Large intestine (tissue), 3 donors: ENCODE data around the gene POLR3E. TPM values are rescaled to one million over a fixed set of nuclear protein-coding genes. Genes with fewer than 3 reads are reported as not detected.

Experiments
- DNase-seq, 2 donors: peaks; one replicate each; pipeline versions ENCODE4 v3.0.0 to v3.0.0-alpha.2; 2013
- H3K27ac ChIP-seq: one replicate; pipeline ENCODE4 v1.5.1; 2013; ENCODE audit warnings: low read length
- H3K27me3 ChIP-seq: 2 replicates; pipeline ENCODE4 v1.6.1; 2013; ENCODE audit warnings: low read length; ENCODE audit not compliant: control insufficient read depth, insufficient read depth
- H3K36me3 ChIP-seq: 2 replicates; pipeline ENCODE4 v1.6.1; 2013; ENCODE audit warnings: low read length; ENCODE audit not compliant: control insufficient read depth, insufficient read depth
- H3K4me1 ChIP-seq: one replicate; pipeline ENCODE4 v1.6.1; 2013; ENCODE audit warnings: low read length; ENCODE audit not compliant: control insufficient read depth, insufficient read depth
- H3K4me3 ChIP-seq: one replicate; pipeline ENCODE4 v1.5.1; 2013; ENCODE audit warnings: low read length
- H3K9me3 ChIP-seq: one replicate; pipeline ENCODE4 v1.6.1; 2013; ENCODE audit warnings: mild to moderate bottlenecking, low read depth, low read length, moderate library complexity; ENCODE audit not compliant: control insufficient read depth
- WGBS: methylation state at CpG from one replicate; pipeline ENCODE4 v1.1.5; 2013; ENCODE audit warnings: low lambda C conversion rate; ENCODE audit not compliant: insufficient coverage; 5-methylcytosine and 5-hydroxymethylcytosine counted together
- polyA plus RNA-seq: library from polyadenylated mRNA; unstranded; fragments of 120-200 nt; gene quantifications from one replicate; pipeline ENCODE4 v1.2.1, GENCODE V29; 2013

POLR3E gene
- polyA plus RNA-seq, 1 donor = 54.8 TPM

GRCh38 chr16:22285080-22285479 lies 12.1 kb upstream of the POLR3E start:
- no peak for DNase-seq
- 100% methylated on average over 2 of the region's 6 CpGs for WGBS
- peaks cover 45% of the 10 kb centered on the region for H3K36me3 ChIP-seq
- no peak overlapping the region for H3K4me3 ChIP-seq
- H3K4me1 ChIP-seq = no peaks in the 10 kb centered on the region
- H3K27ac ChIP-seq = no peak overlapping the region
- no peaks in the 10 kb centered on the region for H3K9me3 ChIP-seq
- H3K27me3 ChIP-seq = no peaks in the 10 kb centered on the region

GRCh38 chr16:22291020-22291419 lies 6.2 kb upstream of the POLR3E start:
- WGBS = 86% methylated on average over 3 of the region's 5 CpGs
- H3K9me3 ChIP-seq = no peaks in the 10 kb centered on the region
- DNase-seq = no peak
- H3K27me3 ChIP-seq = no peaks in the 10 kb centered on the region
- no peak overlapping the region for H3K27ac ChIP-seq
- peaks cover under 1% of the 10 kb centered on the region for H3K4me1 ChIP-seq
- H3K36me3 ChIP-seq = peaks cover 4% of the 10 kb centered on the region
- H3K4me3 ChIP-seq = no peak overlapping the region

- no peak overlapping the region for H3K4me3 ChIP-seq
- peaks cover 3% of the 10 kb centered on the region for H3K4me1 ChIP-seq
- H3K27ac ChIP-seq = no peak overlapping the region
- no peaks in the 10 kb centered on the region for H3K27me3 ChIP-seq
- no CpG with 5 or more reads among the region's 4 CpGs for WGBS
- no peak for DNase-seq
- H3K9me3 ChIP-seq = no peaks in the 10 kb centered on the region
- H3K36me3 ChIP-seq = no peaks in the 10 kb centered on the region
Measured at GRCh38 chr16:22291860-22292318, 5.3 kb upstream of the POLR3E start.

GRCh38 chr16:22292320-22292719 lies 4.9 kb upstream of the POLR3E start:
- Histone ChIP-seq H3K4me3 (no peak overlapping the region), H3K36me3 (no peaks in the 10 kb centered on the region)
- DNase-seq = no peak

GRCh38 chr16:22293137-22294106 lies 3.8 kb upstream of the POLR3E start:
- Histone ChIP-seq H3K36me3 (no peaks in the 10 kb centered on the region), H3K4me1 (peaks cover 3% of the 10 kb centered on the region)
- no CpG with 5 or more reads among the region's 11 CpGs for WGBS

More at GRCh38 chr16:22292320-22292719, 4.9 kb upstream of the POLR3E start:
- Histone ChIP-seq H3K4me1 (peaks cover 3% of the 10 kb centered on the region), H3K27ac (no peak overlapping the region), H3K9me3 (no peaks in the 10 kb centered on the region), H3K27me3 (no peaks in the 10 kb centered on the region)

GRCh38 chr16:22296225-22297113 lies 740 bp upstream of the POLR3E start:
- no peaks in the 10 kb centered on the region for H3K27me3 ChIP-seq
- 0% methylated on average over 5 of the region's 17 CpGs for WGBS
- H3K4me1 ChIP-seq = peaks cover 3% of the 10 kb centered on the region
- H3K4me3 ChIP-seq = peak overlapping the region; percentile 66
- peaks cover 3% of the 10 kb centered on the region for H3K36me3 ChIP-seq
- DNase-seq = peak in 1 of 2 donors; percentile 39
- peak overlapping the region; percentile 64 for H3K27ac ChIP-seq
- no peaks in the 10 kb centered on the region for H3K9me3 ChIP-seq

More at GRCh38 chr16:22293137-22294106, 3.8 kb upstream of the POLR3E start:
- no peak overlapping the region for H3K4me3 ChIP-seq
- H3K27me3 ChIP-seq = no peaks in the 10 kb centered on the region
- DNase-seq = no peak
- H3K9me3 ChIP-seq = no peaks in the 10 kb centered on the region
- no peak overlapping the region for H3K27ac ChIP-seq

- Histone ChIP-seq H3K27ac (peak overlapping the region; percentile 97), H3K4me1 (peaks cover 3% of the 10 kb centered on the region), H3K27me3 (no peaks in the 10 kb centered on the region), H3K9me3 (no peaks in the 10 kb centered on the region), H3K4me3 (peak overlapping the region; percentile 80), H3K36me3 (peaks cover 10% of the 10 kb centered on the region)
- DNase-seq = peak; percentile 79 to 87
- WGBS = no CpG with 5 or more reads among the region's 39 CpGs
Measured at GRCh38 chr16:22297871-22298733, 893 bp downstream of the POLR3E start.

- no CpG with 5 or more reads among the region's 1 CpG for WGBS
- DNase-seq = no peak
- peak overlapping the region; percentile 97 for H3K27ac ChIP-seq
- no peaks in the 10 kb centered on the region for H3K27me3 ChIP-seq
- peaks cover 3% of the 10 kb centered on the region for H3K4me1 ChIP-seq
- no peaks in the 10 kb centered on the region for H3K9me3 ChIP-seq
- peaks cover 16% of the 10 kb centered on the region for H3K36me3 ChIP-seq
- H3K4me3 ChIP-seq = no peak overlapping the region
Measured at GRCh38 chr16:22299036-22299435, 1.8 kb downstream of the POLR3E start.

GRCh38 chr16:22300427-22301071 lies 3.3 kb downstream of the POLR3E start:
- H3K27me3 ChIP-seq = no peaks in the 10 kb centered on the region
- no peak overlapping the region for H3K27ac ChIP-seq
- peak; percentile 23 to 46 for DNase-seq
- peaks cover 31% of the 10 kb centered on the region for H3K36me3 ChIP-seq
- WGBS = no CpG with 5 or more reads among the region's 8 CpGs
- no peak overlapping the region for H3K4me3 ChIP-seq
- H3K4me1 ChIP-seq = peaks cover 3% of the 10 kb centered on the region
- no peaks in the 10 kb centered on the region for H3K9me3 ChIP-seq
